NCI-H128 (cell line): Measurements from ENCODE around the gene RXRA.

ENCODE experiments used
- DNase-seq: peaks from one replicate; lab custom pipeline; 2025; ENCODE audit not compliant: unreplicated experiment; lab: John Stamatoyannopoulos, UW

Gene RXRA

GRCh38 chr9:134335486-134336220 lies 9.4 kb downstream of the RXRA start:
- no peak for DNase-seq

DNA sequence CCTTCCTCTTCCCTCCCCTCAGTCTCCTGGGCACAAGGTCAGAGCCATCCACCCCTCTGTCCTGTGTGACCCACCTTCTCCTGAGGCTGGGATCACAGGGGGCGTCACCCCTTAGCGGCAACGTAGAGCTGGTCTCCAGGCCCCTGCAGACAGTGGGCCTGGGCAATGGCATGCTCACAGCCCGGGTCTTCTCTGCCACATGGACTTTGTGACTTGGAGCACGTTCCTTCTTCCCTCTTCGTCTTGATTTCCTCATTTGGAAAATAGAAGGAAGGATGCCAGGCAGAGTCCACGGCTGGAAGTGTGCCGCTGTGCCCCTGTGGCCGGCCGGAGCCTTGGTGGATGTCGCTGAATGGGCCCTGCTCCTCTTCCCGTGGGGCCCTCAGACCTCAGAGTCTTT lies 10.0 kb downstream of the RXRA start:
- DNase-seq, result no peak

DNA sequence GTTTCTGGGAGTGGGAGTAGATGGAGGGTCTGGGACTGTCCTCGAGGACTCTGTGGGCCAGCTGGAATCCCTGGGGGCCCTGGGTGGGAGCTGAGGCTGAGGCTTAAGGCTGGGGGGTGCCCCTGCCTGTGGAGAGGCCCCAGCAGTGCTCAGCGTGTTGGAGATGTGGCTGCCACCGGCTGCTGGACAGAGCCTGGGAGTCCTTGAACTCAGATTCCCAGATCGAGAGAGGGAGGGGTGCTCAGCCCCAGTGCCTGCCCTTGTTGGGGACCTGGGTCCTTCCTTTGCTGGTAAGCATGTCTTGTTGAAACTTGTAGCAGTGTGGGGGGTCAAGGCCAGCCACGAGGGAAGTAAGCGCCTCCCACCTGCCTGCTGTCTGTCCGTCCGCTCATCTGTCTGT lies 10.7 kb downstream of the RXRA start:
- no peak for DNase-seq

DNA sequence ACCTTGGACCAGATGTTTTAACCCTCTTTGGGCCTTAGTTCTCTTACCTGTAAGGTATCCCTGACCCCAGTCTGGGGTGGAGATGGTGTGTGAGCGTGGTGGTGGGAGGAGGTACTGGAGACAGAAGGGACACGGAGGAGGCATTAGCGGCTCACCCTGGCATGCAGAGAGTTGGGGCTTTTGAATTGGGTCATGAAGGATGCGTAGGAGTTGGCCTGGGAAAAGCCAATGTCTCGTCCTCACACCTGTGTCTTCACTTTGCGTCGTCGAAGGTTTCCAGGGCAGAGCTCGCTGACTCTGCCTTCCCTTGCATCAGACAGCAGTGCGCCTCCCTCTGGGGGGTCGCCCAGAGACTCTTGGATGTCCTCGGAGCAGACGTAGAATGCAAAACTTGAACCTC lies 11.2 kb downstream of the RXRA start:
- no peak for DNase-seq

- no peak for DNase-seq
Measured at GRCh38 chr9:134338394-134339182, 12.3 kb downstream of the RXRA start.

DNA sequence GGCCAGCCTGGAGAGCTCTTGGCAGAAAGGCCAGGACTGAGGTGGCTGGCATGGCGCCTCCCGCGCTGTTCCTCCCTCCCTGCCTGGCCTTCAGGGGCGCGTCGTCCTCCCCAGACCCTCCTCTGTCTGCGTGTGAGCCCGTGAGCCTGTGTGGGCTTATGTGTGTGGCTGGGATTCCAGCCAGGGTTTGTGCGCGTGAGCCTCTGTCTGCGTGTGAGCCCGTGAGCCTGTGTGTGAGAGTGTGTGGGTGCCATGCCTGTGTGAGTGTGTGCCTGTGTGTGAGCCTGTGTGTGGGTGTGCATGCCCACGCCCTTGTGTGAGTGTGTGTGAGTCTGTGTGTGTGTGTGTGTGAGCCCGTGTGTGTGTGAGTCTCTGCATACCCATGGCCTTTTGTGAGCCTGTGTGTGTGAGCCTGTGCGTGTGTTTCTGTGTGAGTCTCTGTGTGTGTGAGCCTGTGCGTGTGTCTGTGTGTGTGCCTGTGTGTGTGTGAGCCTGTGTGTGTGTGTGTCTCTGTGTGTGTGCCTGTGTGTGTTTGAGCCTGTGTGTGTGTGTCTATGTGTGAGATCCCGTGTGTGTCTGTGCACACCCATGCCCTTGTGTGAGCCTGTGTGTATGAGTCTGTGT lies 13.0 kb downstream of the RXRA start:
- no peak for DNase-seq

DNA sequence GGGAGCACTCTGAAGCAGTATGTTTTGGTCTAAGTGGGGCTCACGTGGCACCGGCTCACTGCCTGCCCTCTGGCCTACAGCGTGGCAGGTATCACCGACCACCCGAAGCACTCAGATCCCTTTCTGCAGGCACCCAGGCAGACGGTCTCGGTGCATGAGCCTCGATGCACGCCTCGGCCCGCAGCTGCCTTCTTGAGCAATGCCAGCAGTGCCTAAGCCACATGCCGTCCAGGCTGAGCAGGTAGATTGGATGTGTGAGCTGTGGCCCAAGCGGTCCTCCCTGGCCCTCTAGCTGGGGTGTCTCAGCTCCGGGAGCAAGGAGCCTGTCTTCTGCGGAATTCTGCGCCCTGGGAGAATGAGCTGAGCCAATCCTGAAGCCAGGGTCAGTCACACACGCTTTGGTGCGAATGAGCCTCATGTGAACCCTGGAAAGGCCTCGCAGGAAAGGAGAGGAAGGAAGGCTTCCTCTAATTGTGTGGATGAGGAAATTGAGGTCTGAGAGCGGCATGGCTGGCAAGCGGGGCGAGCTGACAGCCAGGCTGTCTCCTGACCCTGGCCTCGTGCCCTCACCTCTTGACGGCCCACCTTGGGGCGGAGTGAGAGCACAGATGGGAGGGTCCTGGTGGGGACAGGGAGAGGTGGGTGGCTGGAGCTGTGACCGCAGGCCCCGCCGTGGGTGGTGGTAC lies 14.4 kb downstream of the RXRA start:
- DNase-seq, result no peak

- no peak for DNase-seq
Measured at GRCh38 chr9:134341306-134341705, 15.1 kb downstream of the RXRA start.

DNA sequence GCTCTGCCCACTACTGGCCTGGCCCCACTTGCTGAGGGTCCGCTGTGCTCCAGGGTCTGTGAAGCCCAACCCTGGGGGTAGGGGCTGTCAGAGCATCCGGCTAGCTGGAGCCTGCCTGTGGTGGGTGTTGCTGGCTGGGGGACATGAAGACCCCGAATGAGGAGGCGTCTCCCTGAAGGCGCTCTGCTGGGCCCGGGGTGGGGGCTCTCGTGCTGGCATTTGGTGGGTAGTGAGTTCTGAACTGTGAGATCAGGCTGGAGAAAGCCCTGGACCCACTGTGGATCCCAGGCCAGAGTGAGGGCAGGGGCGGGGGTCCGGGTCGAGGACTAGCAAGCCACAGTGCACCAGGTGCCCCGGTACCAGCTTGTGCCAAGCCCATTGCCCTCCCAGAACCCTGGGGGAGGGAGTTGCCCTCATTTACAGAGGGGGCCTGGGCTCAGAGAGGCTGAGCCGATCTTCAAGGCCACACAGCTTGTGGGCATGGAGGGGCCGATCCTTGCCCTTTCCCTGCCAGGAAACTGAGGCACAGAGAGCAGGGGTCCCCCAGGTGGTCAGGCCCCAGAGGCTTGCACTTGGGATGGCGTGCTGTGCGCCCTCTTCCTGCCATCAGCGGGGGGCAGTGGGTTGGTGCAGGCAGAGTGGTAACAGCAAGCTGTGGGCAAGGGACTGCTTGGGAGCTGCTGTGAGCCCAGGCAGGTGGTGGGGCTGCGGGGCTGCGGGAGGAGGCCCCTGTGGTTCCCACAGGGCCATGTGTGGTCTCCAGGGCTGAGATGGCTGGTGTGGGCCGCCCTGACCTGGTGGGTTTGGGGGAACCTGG lies 15.9 kb downstream of the RXRA start:
- DNase-seq, result no peak

DNA sequence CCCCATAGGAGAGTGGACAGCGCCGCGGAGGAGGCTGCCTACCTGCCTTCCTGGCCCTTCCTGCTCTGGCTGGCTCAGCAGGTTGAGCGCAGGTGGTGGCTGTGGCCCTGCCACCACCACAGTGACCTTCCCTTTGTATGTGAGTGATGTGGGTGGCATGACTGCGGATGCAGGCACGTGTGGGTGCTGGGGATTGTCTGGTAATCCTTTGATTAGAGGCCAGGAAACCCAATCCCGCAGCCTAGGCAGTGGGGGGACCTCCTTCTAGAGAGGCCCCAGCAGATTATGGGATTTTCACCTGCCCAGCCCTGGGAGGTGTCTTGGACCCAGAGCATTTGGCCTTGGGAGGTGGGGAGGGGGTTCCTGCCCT lies 16.5 kb downstream of the RXRA start:
- no peak for DNase-seq

DNA sequence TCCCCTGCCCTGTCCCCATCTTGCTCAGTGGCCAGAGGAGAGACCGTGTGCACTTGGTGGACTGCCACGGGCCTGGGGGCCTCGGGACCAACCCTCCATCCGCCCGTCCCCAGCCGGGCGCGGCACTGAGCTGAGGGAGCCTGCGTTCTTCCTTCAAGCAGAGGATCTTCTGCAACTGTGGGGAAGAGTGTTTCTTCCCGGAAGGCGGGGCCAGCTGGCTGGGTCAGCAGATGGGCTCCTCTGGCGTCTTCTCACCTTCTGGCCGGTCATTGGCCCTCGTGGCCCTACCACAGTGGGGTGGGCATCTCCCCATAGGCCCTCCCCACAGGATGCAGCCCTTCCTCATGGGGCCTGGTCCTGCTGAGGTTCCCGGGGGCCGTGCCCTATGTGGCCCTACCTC lies 17.4 kb downstream of the RXRA start:
- no peak for DNase-seq

GRCh38 chr9:134344068-134344799 lies 18.0 kb downstream of the RXRA start:
- no peak for DNase-seq

GRCh38 chr9:134344800-134345310 lies 18.6 kb downstream of the RXRA start:
- no peak for DNase-seq

GRCh38 chr9:134345737-134346136 lies 19.5 kb downstream of the RXRA start:
- no peak for DNase-seq

DNA sequence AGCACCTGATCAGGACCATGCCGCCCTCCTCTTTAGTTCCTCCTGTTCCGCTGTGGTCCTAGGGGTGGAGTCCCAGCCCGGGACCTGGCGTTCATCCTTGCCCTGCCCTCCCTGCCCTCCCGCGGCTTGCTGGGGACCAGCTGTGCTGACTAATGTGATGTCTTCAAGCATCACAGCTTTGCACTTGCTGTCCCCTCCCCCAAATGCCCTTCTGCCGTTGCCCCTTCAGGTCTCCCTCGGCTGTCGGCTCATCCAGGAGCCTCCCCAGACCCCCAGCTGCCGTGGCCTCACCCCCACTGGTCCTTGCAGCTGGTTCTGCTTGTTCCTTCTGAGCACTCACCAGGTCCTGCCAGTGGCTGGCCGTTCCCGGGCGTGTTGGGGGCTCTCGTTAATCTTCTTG lies 19.9 kb downstream of the RXRA start:
- no peak for DNase-seq

DNA sequence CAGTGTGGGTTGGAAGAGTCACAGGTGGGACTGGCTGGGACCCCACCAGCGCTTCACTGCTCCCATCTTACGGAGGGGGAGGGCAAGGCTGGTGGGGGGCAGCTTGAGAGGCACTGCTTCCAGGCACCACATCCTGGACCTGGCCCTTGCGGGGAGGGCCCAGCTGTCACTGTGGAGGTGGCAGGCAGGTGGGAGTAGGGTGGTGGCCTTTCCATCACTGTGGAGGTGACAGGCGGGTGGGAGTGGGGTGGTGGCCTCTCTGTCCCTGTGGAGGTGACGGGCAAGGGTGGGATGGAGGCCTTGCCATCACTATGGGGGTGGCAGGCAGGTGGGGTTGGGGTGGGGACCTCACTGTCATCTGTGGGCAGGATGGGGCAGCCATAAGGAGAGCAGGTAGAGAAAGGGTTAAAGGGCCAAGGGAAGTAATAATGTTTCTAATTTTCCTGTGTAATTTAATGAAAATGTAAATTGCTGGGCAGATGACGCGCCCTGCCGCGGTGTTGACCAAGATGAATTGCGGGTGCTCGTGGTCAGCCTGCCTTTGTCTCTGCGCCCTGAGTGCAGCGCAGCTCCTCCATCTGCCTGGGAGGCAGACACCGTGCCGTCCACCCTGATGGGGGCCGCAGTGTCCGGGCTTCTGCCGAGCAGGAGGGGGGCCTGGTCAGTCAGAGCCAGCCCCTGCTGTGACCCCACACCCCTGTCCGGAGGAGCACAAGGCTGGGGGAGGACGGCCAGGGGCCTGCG lies 20.8 kb downstream of the RXRA start:
- no peak for DNase-seq

GRCh38 chr9:134347996-134348395 lies 21.7 kb downstream of the RXRA start:
- no peak for DNase-seq

GRCh38 chr9:134348404-134349155 lies 22.3 kb downstream of the RXRA start:
- DNase-seq, result no peak
